HG03066 (cell line): ENCODE measurements around the gene MYH6.
"Not testable (repeated sequence)": the region's sequence is repeated elsewhere in the genome, so short reads cannot be mapped to it uniquely, and the experiment has no call there.

Experiments used
- ATAC-seq: cut with Tn5 transposase; IDR thresholded peaks from one replicate; pipeline ENCODE4 v1.9.1; 2021; ENCODE audit warnings: low read depth; ENCODE audit not compliant: unreplicated experiment

The MYH6 gene

DNA sequence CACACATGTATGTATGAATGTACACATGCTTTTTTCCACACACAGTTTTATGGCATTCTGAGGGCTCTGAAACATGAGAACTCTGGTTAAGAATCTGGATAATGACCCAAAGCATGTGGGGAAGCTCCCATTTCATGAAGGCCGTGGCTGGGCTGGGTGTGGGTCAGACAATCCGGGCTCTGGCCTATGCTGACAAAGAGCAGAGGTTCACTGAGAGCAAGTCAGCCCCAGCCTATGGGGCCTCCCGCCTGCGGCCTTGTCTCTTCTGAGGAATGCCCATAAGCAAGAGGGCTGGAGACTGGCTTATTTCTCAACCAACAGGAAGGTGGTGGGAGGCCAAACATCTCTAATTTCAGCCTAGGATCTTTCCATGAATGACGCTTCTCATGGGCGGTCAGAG is 8.5 kb downstream of the MYH6 start:
- ATAC-seq: no peak

GRCh38 chr14:23399136-23399535 is 8.9 kb downstream of the MYH6 start:
- ATAC-seq: no peak

DNA sequence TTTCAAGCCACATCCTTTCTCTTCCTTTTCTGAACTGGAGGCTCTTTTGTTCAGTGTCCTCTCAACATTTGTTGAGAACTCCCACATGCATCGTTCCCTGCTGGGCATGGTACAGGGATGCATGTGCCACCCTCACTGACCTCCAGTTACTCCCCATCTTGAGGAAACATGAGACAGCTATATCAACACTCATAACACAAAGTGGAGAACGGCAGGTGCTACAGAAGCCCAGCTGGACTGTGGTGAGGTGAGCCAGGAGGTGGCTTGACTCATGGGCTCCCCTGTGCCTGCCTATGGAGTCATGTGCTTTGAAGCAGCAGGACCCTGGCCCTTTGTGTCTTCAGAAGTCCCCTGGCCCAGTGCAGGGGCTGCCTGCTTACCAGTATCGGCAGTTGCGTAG is 9.7 kb downstream of the MYH6 start:
- no peak for ATAC-seq

- ATAC-seq: no peak
These were observed 11.2 kb downstream of the MYH6 start for GRCh38 chr14:23396781-23397407.

GRCh38 chr14:23396126-23396525 is 11.9 kb downstream of the MYH6 start:
- ATAC-seq: no peak

- ATAC-seq: no peak
These were observed 15.5 kb downstream of the MYH6 start for GRCh38 chr14:23392613-23393012.

DNA sequence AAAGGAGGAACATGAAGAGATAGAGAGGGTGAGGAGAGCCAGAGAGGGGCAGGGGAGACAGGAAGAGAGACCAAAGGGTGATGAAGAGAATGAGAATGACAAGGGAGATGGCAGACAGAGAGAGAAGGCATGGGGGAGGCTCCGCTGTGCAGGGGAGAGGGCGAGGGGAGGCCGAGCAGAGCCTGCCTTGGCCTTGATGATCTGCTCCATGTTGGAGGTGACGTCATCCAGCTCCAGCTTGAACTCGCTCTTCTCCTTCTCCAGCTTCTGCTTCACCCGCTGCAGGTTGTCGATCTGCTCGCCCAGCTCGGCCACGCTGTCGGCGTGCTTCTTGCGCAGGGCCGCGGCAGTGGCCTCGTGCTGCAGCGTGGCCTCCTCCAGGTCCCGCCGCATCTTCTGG is 18.2 kb downstream of the MYH6 start:
- ATAC-seq: not testable (repeated sequence)

GRCh38 chr14:23389396-23389795 is 18.7 kb downstream of the MYH6 start:
- no peak for ATAC-seq

GRCh38 chr14:23388996-23389395 is 19.1 kb downstream of the MYH6 start:
- no peak for ATAC-seq

GRCh38 chr14:23387916-23388882 is 19.9 kb downstream of the MYH6 start:
- no peak for ATAC-seq

DNA sequence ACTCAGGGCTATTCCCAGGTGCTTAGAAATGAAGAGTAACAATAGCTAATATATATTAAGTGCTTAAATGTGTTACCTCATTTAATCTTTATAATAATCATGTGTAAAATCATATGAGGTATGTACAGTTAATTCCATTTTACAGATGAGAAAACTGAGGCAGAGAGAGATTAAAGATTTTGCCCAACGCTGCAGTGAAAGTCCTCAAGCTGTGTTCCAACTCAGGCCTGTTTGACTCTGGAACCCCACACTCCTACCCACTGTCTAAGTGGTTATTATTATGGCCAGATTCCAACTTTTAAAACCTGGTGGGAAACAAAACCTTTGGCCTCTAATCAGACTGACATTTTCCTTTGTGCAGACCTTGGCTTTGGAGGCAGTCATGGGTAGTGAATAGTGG is 21.1 kb downstream of the MYH6 start:
- no peak for ATAC-seq

DNA sequence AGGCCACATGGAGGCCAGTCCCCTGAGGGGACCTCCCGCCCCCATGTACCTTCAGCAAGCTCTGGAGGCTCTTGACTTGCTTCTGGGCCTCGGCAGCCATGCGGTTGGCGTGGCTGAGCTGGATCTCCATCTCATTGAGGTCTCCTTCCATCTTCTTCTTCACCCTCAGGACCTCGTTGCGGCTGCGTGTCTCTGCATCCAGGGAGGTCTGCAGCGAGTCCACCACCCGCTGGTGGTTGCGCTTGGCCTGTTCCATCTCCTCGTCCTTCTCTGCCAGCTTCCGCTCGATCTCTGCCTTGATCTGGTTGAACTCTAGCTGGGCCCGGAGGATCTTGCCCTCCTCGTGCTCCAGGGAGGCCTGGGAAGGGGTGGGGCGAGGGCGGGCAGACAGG is 21.8 kb downstream of the MYH6 start:
- not testable (repeated sequence) for ATAC-seq

DNA sequence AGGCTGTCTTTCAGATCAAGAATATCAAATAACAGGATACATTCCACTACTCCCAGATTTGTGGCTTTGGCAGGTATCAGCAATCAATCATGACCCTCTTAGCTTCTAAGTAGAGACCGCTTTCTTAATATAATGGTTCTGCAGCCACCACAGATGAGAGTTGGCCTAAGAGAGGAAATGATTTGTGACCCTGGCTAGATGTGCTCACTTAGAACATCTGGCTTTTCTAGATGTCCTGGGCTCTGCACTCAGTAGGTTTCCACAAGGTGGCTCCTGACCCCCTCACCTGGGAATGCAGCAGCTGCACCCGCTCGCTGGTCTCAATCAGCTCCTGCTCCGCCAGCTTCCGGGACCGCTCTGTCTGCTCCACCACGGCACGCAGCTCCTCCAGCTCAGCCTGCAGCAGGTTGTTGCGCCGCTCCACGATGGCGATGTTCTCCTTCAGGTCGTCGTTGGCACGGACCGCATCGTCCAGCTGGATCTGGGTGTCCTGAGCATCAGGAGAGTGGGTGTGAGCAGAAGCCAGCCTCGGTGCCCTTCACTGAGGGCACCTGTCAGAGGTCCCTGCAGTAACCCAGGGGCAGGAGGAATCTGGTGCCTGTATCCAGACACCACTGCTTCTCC is 22.3 kb downstream of the MYH6 start:
- ATAC-seq: no peak

DNA sequence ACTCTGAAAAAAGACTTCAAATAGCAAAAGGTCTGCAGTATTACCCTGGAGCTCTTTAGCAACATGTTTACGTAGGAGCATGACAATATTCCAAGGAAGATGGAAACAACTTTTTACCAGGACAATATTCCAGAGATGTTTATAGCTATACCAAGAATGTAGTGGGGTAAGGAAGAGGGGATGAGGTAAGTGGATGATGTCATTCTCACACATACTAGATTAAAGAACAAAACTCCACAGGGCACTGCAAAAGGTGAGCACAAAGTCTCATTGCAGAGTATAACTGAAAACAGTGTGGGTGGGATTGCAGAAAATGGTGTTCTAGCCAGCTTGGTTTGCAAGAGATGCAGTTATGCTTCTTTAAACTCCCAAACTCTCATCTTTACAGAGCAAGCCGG is 22.8 kb downstream of the MYH6 start:
- ATAC-seq: no peak

- no peak for ATAC-seq
These were observed 23.6 kb downstream of the MYH6 start for GRCh38 chr14:23384364-23385080.

GRCh38 chr14:23382731-23383440 is 25.2 kb downstream of the MYH6 start:
- no peak for ATAC-seq

GRCh38 chr14:23382276-23382675 is 25.8 kb downstream of the MYH6 start:
- no peak for ATAC-seq

- ATAC-seq: no peak
These were observed 26.2 kb downstream of the MYH6 start for GRCh38 chr14:23381871-23382270.

- no peak for ATAC-seq
These were observed 27.1 kb downstream of the MYH6 start for GRCh38 chr14:23380976-23381375.

GRCh38 chr14:23380197-23380914 is 27.7 kb downstream of the MYH6 start:
- no peak for ATAC-seq
